GM21423 (cell line): ENCODE data around the gene SLC12A9.

Experiments
- ATAC-seq: cut with Tn5 transposase; IDR thresholded peaks from one replicate; pipeline ENCODE4 v1.9.1; 2021; ENCODE audit warnings: mild to moderate bottlenecking, moderate library complexity; ENCODE audit not compliant: unreplicated experiment

Gene SLC12A9

GRCh38 chr7:100882201-100882600, 29.7 kb downstream of the SLC12A9 start:
- ATAC-seq: no peak

DNA sequence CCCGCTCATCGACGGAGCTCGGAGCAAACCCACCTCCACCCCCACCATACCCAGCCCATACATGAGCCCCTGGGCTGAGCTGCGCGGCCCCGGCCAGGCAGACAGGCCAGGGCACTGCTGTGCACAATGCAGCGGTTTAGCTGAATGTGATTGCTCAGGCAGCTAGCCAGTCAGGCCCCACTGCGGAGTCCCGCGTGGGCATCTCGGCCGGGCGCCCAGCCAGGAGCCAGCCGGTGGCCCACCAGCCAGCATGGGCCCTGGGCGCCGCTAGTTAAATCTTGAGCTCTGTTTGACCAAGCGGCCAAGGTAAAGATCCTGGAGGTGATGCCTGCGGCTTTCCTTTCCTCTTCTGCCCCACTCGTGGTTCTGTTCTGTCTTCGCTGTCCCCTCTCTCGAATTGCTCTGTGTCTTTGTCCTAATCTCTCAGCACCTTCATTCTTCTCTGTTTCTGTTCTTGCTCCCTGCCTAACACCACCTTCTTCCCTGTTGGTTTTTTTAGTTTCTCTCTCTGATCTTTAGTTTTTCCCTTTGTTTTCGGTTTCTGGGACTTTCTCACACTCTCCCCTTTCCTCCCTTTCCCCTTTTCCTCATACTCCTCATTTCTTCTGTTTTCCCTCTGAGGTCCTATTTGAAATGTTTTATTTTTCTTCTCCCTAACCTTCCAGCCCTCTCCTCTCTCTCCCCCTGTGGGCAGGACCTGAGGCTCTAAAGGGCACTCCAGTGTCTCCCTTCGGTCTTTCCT, 30.4 kb downstream of the SLC12A9 start:
- no peak for ATAC-seq

GRCh38 chr7:100884736-100885439, 32.4 kb downstream of the SLC12A9 start:
- ATAC-seq: no peak

- no peak for ATAC-seq
Observed at GRCh38 chr7:100885440-100886141, 33.1 kb downstream of the SLC12A9 start.

DNA sequence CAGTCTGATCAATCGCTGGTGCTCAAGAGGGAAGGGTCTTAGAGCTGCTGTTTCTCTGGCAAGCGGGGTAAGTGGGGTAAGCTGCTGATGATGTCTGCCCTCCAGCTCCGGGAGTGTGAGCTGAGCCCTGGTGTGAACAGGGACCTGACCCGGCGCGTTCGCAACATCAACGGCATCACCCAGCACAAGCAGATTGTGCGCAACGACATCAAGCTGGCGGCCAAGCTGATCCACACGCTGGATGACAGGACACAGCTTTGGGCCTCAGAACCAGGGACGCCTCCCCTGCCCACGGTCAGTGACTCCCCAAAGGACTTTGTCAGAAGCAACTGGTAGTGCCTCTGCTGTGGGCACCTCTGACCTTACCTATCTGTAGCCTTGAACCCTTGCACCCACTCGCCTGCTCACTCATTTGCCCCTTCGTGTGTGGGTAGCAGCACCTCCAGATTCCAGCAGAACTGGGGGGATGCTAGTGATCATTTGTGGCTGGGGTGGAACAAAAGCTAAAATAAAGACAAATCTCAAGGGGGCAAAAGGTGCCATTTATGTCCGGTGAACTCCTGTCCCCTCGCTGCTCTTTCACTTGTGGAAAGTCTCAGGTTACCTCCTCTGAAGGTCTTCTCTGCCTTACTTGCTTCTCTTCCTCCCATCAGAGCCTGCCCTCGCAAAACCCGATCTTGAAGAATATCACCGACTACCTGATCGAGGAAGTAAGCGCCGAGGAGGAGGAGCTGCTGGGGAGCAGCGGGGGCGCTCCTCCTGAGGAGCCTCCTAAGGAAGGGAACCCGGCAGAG, 33.8 kb downstream of the SLC12A9 start:
- ATAC-seq: no peak

DNA sequence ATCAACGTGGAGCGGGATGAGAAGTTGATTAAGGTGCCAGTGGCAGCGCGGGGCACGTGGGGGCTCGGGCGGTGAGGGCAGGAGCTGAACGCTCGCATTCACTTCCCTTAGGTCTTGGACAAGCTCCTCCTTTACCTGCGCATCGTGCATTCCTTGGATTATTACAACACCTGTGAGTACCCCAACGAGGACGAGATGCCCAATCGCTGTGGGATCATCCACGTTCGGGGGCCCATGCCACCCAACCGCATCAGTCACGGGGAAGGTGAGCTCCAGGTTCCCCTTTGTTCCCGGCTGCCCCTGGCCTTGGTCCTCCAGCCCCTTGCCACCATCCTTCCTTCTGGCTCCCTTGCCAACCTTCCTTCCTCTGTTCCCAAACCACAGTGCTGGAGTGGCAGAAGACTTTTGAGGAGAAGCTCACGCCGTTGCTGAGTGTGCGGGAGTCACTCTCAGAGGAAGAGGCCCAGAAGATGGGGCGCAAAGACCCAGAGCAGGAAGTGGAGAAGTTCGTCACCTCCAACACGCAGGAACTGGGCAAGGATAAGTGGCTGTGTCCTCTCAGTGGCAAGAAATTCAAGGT, 34.5 kb downstream of the SLC12A9 start:
- ATAC-seq: no peak

GRCh38 chr7:100887516-100888290, 35.2 kb downstream of the SLC12A9 start:
- ATAC-seq: peak; percentile 43

GRCh38 chr7:100888291-100888987, 35.9 kb downstream of the SLC12A9 start:
- no peak for ATAC-seq

DNA sequence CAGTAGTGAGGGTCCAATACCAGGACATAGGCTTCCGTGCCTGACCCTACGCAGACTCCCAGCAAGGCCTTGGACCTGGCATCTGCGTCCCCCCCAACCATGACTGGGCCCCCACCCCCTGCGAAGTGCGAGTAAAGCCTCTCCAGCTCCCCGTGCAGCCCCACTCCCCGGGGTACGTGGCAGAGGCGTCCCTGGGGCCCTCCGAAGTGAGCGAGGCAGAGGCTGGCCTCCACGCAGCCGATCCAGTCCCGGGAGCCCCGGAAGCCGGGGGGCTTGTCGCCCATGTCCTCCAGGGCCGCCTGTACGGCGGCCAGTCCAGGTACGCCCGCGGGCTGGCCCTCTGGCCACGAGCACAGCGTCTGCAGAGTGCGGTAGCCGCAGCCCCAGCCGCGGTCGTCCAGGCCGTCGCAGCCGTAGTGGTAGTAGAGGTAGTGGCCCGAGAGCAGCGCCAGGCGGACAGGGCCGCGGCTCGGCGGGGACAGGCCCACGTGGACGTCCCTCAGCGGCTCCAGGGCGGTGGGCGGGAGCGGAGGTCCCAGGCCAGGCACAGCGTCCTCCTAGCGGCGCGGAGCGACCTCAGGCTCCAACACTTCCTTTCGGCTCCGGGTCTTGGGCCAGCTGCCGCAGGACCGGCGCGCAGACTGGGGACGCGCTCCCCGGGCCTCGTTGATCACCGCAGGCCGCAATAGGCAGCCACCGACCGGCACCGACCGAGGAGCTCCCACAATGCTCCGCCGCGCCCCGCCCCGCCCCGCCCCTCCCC, 36.7 kb downstream of the SLC12A9 start, which contains the start of gene UFSP1:
TSS of gene UFSP1 (minus strand) at position 728 of the 763 bp plus-strand sequence. CDS start at position 284, 444 bp downstream.
- ATAC-seq: peak; percentile 35

DNA sequence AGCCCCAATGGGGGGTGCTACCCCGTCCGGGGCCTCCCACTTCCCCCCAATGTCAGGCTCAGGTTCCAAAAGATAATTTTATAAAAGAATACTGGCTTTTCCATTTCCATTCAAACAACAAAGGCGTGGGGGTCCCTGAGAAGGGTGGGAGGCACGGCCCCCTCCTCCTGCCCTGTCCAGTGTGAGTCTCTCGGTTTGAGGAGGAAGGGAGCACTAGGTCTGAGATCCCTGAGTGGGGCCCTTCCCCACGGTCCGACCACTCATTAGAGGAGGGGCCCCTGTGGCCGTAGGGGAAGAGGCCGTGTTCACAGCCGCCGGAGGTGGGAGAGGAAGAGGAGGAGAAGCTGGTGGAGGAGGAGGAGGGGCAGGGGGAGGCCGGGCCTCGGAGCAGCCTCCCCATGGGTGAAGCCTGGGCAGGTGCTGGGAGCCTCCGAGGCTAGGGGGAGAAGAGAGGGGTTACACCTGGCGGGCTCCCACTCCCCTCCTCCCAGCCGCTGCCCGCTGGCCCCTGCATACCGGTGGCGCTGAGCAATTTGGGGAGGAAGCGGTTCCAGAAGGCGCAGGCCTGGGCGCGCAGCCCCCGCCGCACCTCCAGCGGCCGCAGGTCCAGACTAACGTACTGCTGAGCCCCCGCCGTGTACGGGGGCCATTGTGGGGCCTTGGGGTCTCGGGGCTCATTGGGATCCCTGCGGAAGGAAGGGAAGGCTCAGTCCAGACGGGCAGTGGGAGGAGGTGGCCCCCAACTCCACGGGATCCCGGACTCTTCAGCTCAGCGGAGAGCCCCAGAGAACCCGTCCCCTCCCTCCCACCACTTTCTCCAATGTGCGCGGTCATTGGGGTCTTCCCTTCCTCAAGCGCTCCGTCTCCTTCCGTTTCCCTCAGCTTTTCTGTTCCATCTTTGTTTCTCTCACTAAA, 38.4 kb downstream of the SLC12A9 start:
- ATAC-seq: no peak

DNA sequence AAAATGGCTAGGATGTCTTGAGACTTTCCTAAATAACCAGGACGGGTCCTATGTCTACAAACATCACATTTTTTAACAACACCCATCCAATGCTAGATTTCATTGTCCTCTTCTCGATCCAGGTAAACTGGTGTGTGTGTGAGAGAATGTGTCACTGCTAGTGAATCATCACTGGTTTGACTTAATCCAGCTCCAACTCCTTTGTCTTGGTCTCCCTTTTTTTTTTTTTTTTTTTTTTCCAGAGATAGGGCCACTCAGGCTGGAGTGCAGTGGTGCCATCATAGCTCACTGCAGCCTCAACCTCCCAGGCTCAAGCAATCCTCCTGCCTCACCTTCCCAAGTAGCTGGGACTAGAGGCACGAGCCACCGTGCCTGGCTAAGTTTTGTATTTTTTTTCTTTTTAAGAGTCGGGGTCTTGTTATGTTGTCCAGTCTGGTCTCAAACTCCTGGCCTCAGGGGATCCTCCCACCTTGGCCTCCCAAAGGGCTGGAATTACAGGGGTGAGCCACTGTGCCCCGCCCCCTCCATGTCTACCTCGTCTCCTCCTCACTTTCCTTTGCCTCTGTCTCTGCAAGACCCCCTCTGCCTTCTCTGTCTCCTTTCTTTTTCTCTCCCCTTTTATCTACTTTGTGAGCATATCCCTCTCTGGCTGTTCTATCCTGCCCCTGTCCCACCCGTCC, 39.2 kb downstream of the SLC12A9 start:
- ATAC-seq: no peak

- ATAC-seq: no peak
Observed at GRCh38 chr7:100892364-100893317, 40.1 kb downstream of the SLC12A9 start.

GRCh38 chr7:100893318-100893895, 40.9 kb downstream of the SLC12A9 start:
- no peak for ATAC-seq

- no peak for ATAC-seq
Observed at GRCh38 chr7:100893910-100894721, 41.6 kb downstream of the SLC12A9 start.
